ENCODE results near the gene EHMT1.

The EHMT1 gene

DNA sequence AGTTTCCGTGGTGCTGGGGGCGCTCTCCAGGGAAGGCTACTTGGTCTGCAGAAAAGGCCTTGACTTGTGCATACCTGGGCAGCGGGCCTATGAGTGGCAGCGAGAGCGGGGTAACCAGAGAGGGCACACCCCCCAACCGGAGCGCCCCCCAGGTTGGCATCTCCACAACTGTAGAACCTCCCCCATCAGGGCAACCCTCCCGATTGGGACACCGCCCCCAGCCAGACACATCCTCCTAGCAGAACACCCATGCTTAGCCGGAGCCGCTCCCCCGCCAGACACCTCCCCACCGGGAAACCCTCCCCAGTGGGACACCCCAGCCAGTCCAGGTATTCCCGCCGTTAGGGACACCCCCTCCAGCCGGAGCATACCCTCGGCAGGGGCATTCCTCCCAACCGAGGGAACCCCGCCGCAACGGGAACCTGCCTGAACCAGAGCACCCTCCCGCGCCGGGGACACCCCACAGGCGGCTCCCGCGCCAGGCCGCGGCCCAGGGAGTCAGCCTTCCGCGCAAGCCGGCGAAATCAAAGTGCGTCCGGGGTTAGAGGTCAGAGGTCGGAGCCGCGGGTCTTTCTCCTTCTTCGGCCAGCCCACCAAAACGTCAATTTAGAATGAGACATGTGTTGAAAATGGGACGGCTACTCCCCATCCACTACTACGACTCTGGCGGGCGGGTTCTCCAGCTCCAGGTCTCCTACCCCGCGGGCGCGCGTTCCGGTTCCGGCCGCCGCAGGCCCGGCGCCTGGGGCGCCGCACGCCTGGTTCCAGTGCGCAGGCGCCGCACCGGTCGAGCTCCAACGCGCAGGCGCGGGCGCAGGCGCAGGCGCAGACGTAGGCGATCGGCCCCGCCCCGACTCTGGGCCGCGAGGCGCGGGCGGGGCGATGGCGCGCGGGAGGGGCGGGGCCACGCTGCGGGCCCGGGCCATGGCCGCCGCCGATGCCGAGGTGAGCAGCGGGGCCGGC, at the start of gene EHMT1:
EHMT1 (plus strand) TSS at position 901 of the 963 bp plus-strand sequence; CDS start at position 925, 24 bp downstream.
- DNase-seq: peak; percentile 89

DNA sequence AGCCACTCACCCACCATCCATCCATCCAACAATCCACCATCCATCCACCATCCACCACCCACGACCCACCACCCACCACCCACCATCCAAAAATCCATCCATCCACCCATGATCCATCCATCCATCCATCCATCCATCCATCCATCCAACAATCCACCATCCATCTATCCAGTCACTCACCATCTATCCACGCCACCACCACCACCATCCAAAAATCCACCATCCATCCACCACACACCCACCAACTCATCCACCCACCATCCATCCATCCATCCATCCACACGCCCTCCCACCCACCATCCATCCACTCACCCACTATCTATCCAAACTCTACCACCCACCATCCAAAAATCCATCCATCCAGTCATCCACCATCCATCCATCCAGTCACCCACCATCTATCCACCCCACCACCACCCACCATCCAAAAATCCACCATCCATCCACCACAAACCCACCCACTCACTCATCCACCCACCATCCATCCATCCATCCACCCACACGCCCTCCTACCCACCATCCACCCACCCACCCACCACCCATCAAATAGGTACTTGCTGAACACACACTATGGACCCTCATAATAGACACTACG, 49.1 kb upstream of the EHMT1 start:
- no peak for DNase-seq

DNA sequence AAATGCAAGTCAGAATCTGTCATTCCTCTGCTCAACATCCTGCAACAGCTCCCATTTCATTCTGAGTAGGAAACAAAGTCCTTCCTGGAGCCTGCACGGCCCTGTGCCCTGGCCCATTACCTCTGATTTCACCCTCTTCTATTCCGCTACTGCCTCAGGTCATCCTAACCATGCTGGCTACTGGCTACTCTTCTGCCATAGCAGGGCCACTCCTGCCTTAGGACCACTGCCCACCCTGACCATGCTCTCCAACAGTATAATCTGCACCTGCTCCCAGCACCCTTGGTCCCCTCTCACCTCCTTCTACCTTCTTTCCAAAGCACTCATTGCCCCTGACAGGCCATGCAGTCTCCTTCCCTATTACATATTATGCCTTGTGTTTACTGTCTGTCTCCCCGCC, 48.2 kb upstream of the EHMT1 start:
- no peak for DNase-seq

DNA sequence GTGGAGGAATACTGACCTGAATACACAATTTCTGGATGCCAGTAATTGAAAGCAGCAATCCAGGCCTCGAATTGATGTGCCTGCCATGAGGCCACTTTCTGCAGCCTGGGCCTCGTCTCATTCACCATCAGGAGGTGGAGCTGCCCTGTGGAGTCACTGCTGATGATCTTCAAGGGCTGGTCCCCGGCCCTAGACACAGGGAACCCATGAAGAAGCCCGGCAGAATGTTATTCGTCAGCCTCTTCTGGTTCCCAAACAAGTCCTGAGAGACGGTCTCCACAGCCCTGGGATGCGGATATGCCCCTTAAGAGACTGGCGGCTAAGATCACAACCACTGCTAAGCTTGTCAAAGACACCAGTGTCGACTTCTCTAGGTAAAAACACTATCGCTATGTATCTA, 44.6 kb upstream of the EHMT1 start:
- DNase-seq: no peak

DNA sequence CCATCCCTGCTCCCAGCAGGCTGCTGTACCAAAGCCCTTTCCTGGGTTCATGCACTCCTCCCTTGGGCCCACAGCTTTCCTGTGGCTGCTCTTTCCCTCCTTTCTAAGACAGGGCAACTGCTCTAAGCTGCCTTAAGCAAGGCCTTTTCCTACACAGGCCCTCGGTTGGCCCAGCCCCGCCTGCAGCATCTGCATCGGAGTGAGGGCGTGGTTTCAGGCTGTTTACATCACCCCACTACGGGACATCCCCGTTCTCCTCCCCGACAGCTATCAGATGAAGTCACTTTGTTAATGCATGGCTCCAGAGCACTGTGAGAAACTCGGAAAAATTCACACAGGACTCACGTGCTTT, 43.5 kb upstream of the EHMT1 start:
- DNase-seq: no peak

DNA sequence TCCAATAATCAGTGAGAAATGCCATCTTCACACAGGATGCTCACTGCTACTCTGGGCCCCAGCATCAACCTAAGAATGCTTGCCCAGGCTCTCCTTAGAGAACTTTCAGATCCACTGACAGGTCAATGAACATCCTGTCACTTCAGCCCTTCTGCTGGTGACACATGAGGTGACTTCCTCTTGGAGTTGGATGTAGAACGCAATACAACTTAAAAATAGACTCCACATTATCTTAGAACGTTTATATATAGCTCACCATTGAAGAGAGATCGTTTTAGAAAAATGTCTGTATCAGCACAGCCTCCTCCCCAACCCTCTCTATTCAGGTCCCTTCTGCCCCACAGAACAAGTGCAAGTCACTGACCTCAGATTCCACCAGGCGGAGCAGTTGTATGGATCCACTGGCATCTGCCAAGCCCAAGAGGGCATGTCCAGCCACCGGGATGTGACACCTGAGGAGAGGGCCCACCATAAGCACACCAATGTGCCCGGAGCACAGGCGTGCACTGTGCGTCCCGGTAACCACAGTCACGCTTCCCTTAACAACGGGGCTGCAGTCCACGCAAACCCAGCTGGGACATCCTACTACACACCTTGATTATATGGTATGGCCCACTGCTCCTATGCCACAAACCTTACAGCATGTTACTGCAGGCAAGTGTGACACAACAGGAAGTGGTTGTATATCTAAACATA, 42.9 kb upstream of the EHMT1 start:
- no peak for DNase-seq

DNA sequence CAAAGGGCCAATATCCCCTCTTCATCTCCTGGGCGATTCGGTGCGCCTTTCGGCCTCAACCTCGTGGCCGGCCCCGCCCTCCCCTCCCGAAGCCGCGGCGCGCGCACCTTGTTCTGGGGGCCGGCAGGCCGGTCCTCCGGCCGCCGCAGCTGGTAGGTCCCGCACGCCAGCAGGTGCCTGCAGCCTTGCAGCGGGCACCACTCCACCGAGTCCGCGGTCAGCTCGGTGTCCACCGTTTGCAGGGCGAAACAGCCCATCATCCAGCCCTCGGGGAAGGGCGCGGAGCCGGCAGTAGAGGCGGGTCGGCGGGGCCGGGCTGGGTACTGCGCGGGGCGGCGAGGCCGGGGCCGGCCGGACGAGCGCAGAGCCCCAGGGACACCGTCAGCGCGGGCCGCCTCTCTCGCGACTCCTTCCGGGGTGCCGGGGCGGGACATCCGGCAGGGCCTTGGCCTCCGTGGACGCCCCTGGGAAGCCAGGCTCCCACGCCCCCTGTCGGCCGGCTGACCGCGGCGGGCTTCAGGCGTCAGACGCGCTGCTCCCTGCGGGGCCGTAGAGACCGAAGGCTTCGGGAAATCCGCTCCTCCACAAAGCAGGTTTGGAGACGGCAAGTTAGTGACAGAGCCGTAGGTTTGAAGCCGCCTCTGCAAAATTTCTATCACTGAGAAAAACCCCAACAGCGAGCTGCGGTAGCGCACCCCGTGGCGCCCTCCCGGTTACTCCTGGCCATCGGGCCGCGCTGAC, 40.1 kb upstream of the EHMT1 start, which contains the start of gene DPH7:
DPH7 (minus strand) TSS at position 408 of the 741 bp plus-strand sequence; CDS start at position 260, 148 bp downstream.
- peak; percentile 96 for DNase-seq

DNA sequence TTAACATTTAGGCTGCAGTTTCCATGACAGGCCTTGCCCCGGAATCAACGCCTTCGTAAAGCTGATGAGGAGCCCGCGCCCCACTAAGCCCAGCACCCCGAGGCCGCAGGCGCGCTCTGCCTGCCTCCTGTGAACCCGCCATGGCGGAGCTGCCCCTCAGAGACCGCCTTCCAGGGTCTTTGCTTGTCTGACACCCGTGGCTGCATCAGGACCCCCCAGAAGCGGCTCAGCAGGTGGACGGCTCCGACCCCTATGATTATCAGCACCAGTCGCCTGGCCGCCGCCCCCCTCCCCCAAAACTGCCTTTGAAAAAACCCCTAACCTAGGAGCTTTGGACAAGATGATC, 39.6 kb upstream of the EHMT1 start:
- DNase-seq: no peak

DNA sequence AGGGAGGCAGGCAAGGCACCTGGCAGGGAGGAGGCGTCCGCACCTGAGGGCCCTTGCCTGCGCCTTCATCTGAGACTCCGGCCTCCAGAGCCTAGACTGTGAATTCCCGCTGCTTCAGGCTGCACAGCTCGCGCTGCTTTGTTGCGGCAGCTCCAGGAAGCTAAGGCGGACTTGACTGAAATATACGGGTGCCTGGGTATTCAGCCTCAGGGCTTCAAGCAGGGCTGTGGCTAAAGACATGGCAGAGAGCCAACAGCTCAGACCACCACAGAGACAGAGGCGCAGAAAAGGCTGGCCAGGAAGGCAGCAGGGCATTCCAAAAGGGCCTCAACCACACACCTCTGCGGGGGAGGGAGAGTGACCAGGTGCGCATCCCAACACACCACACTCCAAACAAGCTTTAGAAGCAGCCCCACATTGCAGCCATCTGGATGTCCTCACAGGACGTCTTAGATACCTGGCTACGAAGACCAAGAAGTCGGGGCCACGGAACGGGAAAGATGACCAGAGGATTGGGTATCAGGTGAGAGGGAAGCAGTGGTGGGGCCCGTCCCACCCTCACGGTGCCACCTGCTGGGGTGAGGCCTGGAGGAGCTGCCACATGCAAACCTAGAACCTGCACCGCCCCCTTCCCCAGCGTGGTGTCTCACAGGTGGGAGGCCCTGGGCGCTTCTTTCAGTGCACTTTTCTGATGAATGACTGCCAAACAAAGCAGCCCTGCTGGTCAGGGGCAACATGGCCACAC, 38.4 kb upstream of the EHMT1 start:
- no peak for DNase-seq

DNA sequence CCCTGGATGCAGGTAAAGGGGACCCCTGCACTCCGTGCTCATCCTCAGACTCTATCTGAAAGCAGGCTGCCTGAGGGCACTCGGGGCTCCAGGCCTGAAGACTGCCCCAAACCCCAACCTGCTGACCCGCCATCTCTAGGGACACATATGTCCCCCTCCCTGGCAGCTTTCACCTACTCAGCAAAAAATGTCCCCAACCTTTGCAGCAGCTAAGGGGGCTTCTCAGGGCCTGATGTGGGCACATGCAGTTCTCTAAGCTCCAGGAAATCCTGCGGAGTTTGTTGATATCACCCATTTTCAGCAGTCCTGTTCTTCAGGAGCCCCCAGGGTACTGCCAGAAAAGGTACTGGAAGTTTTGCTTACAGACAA, 37.9 kb upstream of the EHMT1 start:
- no peak for DNase-seq

DNA sequence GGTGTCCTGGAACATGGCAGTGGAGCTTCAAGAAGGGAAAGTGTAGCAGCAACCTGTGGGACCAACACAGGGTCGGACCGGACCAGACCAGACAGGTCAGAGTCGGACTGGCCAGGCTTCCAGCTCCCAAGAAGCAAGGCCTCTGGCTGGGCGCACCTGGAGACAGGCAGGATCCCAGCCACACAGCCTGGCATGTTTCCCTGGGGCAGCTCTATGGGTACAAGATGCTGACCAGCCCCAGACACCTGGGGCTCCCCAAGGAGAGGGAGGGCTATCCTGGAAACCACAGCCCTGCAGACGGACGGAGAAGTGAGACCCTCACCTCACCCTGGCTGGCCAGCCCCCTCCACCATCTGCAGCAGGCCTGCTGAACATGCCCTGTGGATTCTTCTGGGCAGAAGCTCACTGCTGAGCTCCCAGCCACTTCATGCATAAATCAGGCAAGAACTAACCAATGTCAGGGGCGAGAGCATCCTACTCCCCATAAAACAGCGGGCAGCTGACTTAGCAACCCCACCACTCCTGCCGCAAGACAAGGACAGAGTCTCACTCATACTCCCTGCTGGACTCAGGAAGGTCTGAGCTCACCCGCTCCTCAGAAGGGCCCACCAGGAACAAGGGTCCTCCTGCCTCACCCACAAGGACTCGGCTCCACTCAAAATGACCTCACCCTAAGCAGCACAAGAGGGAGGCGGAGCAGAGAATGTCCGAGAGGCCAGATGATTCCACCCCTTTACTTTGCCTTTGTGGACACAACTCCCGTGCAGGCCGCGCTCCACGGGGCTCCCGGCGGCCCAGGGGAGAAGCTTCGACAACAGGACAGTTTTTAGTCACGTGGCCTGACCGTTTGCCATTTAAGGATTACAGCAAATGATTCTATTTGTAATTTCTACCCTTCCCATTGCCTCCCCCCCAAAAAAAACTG, 37.2 kb upstream of the EHMT1 start:
- DNase-seq: no peak

DNA sequence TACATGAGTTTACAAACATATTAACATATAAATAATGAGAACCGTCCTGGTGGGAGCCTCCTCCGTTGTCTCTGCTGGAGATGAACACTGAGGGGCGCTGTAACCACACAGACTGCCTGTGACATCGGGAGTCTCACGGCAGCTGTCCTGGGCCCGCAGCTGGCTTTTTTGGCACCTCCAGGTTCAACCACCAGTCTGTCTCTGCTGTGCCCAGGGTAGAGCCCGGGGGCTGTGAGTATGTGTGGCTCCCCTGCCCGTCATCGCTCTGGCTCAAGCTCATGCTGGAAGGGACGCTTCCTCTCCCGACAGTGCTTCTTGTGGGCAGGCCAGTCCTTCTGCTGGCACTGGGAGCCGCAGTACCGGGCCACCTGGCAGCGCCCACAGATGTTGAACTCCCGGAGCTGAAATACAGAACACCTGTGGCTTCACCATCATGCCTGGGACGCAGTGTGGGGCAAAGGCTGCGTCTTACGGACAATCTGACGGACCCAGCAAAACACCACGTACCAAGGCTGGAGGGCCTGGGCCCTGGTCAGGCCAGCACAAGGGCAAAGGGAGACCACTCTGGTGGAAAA, 36.4 kb upstream of the EHMT1 start:
- DNase-seq: peak; percentile 26

DNA sequence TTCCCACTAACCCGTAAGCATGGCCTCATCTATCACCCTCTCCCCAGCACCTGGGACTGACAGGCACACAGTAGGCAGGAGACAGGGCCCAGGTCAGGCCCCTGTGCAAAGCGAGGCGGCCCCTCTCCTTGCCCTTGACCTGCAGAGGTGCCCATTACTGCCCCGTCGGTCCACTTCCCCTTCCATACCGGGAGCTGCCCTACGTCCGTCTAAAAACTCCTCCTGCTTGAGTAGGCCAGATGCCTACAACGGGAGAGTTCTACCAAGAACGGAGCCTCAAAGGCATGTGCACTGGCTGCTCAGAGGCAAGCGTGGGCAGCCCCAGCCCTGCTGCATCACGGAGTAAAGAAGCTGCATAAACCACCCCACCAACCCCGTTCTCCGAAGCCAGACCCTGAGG, 35.5 kb upstream of the EHMT1 start:
- no peak for DNase-seq

DNA sequence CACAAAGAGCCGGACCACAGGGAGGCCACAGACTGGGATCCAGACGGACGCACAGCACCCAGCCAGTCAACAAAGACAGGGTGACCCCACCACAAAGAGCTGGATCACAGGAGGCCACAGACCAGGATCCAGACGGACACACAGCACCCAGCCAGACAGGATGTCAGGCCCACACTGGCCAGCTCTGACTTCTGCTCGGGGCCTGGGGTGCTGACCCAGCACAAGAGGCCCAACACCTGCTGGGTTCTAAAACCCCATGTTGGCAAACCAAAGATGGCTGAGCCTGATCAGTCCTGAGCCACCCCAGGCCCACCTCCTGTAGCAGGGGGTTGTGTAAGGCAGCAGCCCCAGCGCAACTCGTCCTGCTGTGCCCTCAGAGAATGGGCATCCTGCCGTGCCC, 34.8 kb upstream of the EHMT1 start:
- no peak for DNase-seq

DNA sequence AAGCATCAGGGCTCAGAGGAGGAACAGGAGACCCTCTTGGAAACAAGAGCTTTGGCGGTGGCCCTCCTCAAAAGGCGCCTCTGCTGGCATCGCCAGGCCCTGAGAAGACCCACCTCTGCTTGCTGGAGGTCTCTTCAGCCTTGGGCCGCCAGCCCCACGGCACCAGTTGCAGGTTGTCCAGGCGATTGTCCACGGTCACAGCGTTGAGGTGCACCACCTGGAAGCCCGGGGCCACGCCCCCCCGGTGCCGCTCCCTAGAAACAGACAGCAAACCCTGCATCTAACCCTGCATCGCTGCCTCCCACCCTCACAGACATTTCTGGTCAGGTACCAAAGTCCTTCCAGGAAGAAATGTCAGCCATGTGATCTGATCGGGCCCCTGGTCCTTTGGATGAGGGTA, 32.0 kb upstream of the EHMT1 start:
- DNase-seq: no peak

DNA sequence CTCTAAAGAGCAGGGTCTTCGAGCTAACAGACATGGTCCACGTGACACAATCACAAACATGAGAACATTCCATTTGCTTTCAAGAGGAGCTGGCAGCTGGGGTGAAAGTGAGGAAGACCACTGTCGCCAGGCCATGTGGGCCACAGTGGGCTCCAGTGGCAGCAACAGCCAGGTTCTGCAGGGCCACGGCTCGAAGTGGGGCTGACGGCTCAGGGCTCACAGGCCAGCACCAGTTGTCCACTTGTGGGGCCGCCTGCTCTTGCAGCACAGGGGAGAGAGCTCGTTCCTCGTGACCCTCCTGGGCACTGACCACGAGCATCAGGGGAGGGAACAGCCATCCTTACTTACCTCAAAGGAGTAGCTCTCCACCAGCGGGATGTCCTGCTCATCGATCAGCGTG, 30.5 kb upstream of the EHMT1 start:
- no peak for DNase-seq

DNA sequence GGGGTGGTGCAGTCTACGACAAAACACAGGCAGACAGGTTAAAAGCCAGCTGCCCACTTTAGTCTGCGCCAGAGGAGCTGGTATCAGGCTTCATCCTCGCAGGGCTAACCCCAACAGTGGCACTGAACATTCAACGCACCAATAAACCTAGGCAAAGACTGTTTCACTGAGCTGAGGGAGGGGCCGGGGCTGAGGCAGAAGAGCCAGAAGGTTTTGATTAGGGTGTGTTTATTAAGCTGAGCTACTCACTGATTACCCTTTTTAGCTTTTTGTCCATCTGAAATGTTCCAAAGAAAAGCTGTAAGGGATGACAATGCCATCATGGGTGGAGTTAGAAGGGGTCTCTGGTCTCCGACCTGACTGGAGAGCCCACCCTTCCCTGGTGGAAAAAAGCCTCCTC, 29.9 kb upstream of the EHMT1 start:
- no peak for DNase-seq

DNA sequence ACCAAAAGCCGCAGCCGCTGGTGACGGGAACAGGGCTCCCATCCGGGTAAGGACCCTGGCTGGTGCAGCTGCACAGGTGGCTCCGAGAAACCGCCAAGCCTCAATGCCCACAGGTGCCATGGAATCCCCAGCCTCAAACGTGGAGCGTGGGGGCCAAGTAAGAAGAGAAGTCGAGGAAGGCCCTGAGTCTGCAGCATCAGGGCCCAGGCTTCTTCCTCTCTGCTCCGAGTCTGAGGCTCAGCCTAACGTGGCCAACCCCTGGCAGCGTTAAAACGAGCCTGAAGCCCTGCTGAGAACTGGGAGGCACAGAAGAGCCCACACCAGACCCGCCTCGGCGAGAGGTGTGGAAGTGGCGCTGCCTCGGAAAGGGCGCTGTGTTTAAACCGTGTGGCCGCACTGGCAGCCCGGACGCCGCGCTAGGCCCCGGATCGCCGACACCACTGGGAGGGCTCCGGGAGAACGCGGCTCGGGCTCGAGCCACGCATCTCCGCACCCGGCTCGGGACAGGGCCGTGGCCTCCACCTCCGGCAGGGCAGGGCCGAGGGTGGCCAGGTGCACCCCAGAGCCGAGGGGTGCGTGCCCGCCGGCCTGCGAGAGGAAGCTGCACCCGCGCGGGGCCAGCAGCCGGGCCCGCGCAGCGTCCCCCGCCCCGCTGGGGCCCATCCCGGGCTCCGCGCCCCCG, 29.2 kb upstream of the EHMT1 start:
- DNase-seq: peak; percentile 14

DNA sequence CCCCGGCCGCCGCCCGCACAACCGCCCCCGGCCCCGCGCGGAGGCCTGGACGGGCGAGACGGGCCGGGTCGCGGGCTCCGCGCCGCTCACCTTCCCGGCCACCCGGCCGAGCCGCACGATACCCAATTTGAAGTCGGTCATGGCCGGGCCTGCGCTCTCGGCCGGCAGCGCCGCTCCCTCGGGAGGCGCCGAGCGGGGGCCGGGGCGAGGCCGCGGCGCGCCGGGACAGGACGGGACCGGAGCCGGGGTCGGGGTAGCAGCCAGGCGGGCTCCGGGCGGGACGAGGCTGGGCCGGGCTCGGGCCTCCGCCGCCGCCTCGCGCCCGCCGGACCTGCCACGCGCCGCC, 28.7 kb upstream of the EHMT1 start:
- no peak for DNase-seq
